ENCODE measurements around the gene ZNF71. TPM values are rescaled to one million over a fixed set of nuclear protein-coding genes. Genes with fewer than 3 reads are reported as not detected.

ZNF71 gene
- total and polyA plus RNA-seq, 2 of the 8 experiments (the other 6 are each of a cell fraction or from before 2014, with no cell fraction given): 8.2 to 12.4 TPM

- TF ChIP-seq CHD7 (IDR thresholded peaks at IDR 0.05; ENCODE audit: insufficient replicate concordance, low read length) (no peak), PHF8 (conservative IDR thresholded peaks at IDR 0.05; ENCODE audit: low read depth, low read length) (no peak), CBX5 (IDR thresholded peaks at IDR 0.05; ENCODE audit: low read depth, low read length) (no peak), KDM1A (IDR thresholded peaks at IDR 0.05; ENCODE audit: borderline replicate concordance, low read length) (no peak), MAX (IDR thresholded peaks at IDR 0.05) (no peak), TBP (IDR thresholded peaks at IDR 0.05; ENCODE audit: low read depth, low read length) (no peak), E2F6 (IDR thresholded peaks at IDR 0.05) (no peak), CHD1 (IDR thresholded peaks at IDR 0.05; ENCODE audit: low read depth, low read length) (no peak), SAP30 (IDR thresholded peaks at IDR 0.05; ENCODE audit: insufficient read depth, insufficient replicate concordance, low read length) (no peak), HDAC6 (IDR thresholded peaks at IDR 0.05; ENCODE audit: low read depth, low read length) (no peak), POLR2A (IDR thresholded peaks at IDR 0.05; ENCODE audit: control extremely low read depth in 1 of 2, low read depth in 2 of 2, low read length in 2 of 2) (no peak)
Measured at GRCh38 chr19:56670401-56670960, 75.4 kb downstream of the ZNF71 start (continued).

Data from H1 (cell line).